ENCODE data around the gene SLC28A3. TPM values are rescaled to one million over a fixed set of nuclear protein-coding genes. Genes with fewer than 3 reads are reported as not detected.

SLC28A3 gene
- total RNA-seq, 3 donors from 2014 or later = 0.35 to 7.2 (median 0.41) TPM

DNA sequence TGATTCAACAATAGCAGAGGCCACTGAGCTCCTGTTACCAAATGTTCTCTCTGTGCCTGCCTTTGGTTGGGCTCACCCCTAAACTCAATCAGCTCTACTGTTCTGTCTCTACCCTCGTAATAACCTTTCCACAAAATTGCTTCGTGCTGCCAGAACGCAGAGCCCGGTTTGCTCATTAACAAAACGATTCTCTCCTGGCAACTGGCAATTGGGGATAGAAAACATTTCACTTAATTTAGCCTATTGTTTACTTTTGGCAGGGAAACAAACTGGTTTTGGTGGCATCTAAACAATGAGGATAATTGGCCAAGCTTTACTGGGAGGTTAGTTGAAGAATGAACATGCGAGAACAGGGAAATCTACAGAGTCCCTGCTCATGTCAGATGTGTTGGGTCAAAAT, 56.6 kb downstream of the SLC28A3 start:
- Histone ChIP-seq H3K4me1 (ENCODE audit: low read depth) (no peaks in the 10 kb centered on the region), H3K36me3 (ENCODE audit: low read depth) (no peaks in the 10 kb centered on the region), H3K4me3 (no peak overlapping the region), H3K9me3 (no peaks in the 10 kb centered on the region)
- DNase-seq (no peak), ATAC-seq (no peak)
- intact Hi-C loops (cut with DNase I, micrococcal nuclease) = no loop called here
- TF ChIP-seq CTCF (IDR thresholded peaks at IDR 0.05) = no peak

GRCh38 chr9:84278130-84278529, 62.4 kb downstream of the SLC28A3 start:
- Histone ChIP-seq H3K4me1 (ENCODE audit: low read depth) (no peaks in the 10 kb centered on the region), H3K4me3 (no peak overlapping the region), H3K36me3 (ENCODE audit: low read depth) (no peaks in the 10 kb centered on the region), H3K9me3 (no peaks in the 10 kb centered on the region)
- ATAC-seq (no peak), DNase-seq (no peak)
- TF ChIP-seq CTCF (IDR thresholded peaks at IDR 0.05) = no peak
- intact Hi-C loops (cut with DNase I, micrococcal nuclease) = no loop called here

- Histone ChIP-seq H3K4me1 (ENCODE audit: low read depth) (no peaks in the 10 kb centered on the region), H3K4me3 (no peak overlapping the region), H3K36me3 (ENCODE audit: low read depth) (no peaks in the 10 kb centered on the region), H3K9me3 (no peaks in the 10 kb centered on the region)
- intact Hi-C loops (cut with DNase I, micrococcal nuclease) = no loop called here
- no peak for DNase-seq
- ATAC-seq = peak; percentile 88
- no peak for TF ChIP-seq CTCF (IDR thresholded peaks at IDR 0.05)
Measured at GRCh38 chr9:84277646-84278045, 62.9 kb downstream of the SLC28A3 start.

DNA sequence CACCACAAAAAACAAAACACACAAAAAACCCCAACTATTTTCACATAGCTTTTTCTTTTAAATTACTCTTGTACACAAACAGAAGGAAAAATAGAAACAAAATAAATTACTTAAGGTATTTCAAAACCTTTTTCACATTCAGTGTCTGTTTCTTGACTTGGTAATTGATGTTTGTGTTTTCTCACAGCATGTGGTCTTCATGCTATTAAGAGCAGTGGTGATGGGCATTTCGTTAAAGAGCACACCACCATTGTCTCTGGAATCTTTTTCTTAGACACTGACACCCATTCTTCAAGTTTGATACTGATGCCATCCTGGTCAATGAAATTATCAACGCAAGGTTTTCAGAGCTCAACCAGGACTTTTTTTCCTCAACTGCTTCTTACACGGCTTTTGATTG, 63.8 kb downstream of the SLC28A3 start:
- no peak for DNase-seq
- no peaks in the 10 kb centered on the region for H3K4me1 ChIP-seq (ENCODE audit: low read depth)
- TF ChIP-seq CTCF (IDR thresholded peaks at IDR 0.05) = no peak
- H3K4me3 ChIP-seq = no peak overlapping the region
- no peak for ATAC-seq
- no peaks in the 10 kb centered on the region for H3K36me3 ChIP-seq (ENCODE audit: low read depth)
- intact Hi-C loops (cut with DNase I, micrococcal nuclease) = no loop called here
- no peaks in the 10 kb centered on the region for H3K9me3 ChIP-seq

GRCh38 chr9:84271921-84272556, 68.5 kb downstream of the SLC28A3 start:
- TF ChIP-seq CTCF (IDR thresholded peaks at IDR 0.05) = no peak
- intact Hi-C loops (cut with DNase I, micrococcal nuclease) = no loop called here
- no peaks in the 10 kb centered on the region for H3K9me3 ChIP-seq
- DNase-seq (no peak), ATAC-seq (no peak)
- no peaks in the 10 kb centered on the region for H3K4me1 ChIP-seq (ENCODE audit: low read depth)
- H3K36me3 ChIP-seq (ENCODE audit: low read depth) = no peaks in the 10 kb centered on the region
- no peak overlapping the region for H3K4me3 ChIP-seq

- no peak for TF ChIP-seq CTCF (IDR thresholded peaks at IDR 0.05)
- no peaks in the 10 kb centered on the region for H3K4me1 ChIP-seq (ENCODE audit: low read depth)
- intact Hi-C loops (cut with DNase I, micrococcal nuclease) = no loop called here
- DNase-seq (peak in 2 of 3 donors; percentile 15 to 69), ATAC-seq (peak; percentile 82)
- H3K4me3 ChIP-seq = no peak overlapping the region
- no peaks in the 10 kb centered on the region for H3K36me3 ChIP-seq (ENCODE audit: low read depth)
- H3K9me3 ChIP-seq = no peaks in the 10 kb centered on the region
Measured at GRCh38 chr9:84271531-84271900, 69.0 kb downstream of the SLC28A3 start.
